Stimulated activated naive B cell treated with anti-CD40 and anti-IgM and Interleukin-4, amounts not matched to agents 10 μg/mL and 1 μg/mL and 100 μg/mL, for 72 hours (primary cell): ENCODE data around the gene GSTT4.
"Not testable (repeated sequence)": the region's sequence is repeated elsewhere in the genome, so short reads cannot be mapped to it uniquely, and the experiment has no call there.

ENCODE experiments used
- ATAC-seq, 2 donors: fragments of 150-1000 bp; cut with Tn5 transposase; replicated peaks; 2 replicates each; pipeline ENCODE4 v1.10.0; 2021; ENCODE audit warnings: moderate library complexity in 1 of 2
- DNase-seq: peaks from one replicate; pipeline ENCODE4 v3.0.0; 2021
- H3K27ac Mint-ChIP-seq: one replicate; pipeline ENCODE4 v1.8.0; 2022; ENCODE audit warnings: mild to moderate bottlenecking, mixed read lengths
- H3K27me3 Mint-ChIP-seq, 2 donors: one replicate each; pipeline ENCODE4 v1.8.0; 2022; ENCODE audit warnings: mixed read lengths in 2 of 2
- H3K36me3 Mint-ChIP-seq, 2 donors: one replicate each; pipeline ENCODE4 v1.8.0; 2022; ENCODE audit warnings: mixed read lengths in 2 of 2, mild to moderate bottlenecking in 1 of 2
- H3K4me1 Mint-ChIP-seq, 2 donors: one replicate each; pipeline ENCODE4 v1.8.0; 2022; ENCODE audit warnings: mixed read lengths in 2 of 2, mild to moderate bottlenecking in 1 of 2
- H3K4me3 Mint-ChIP-seq, 2 donors: one replicate each; pipeline ENCODE4 v1.8.0; 2022; ENCODE audit warnings: mild to moderate bottlenecking in 2 of 2, mixed read lengths in 2 of 2, moderate library complexity in 1 of 2
- H3K9me3 Mint-ChIP-seq, 2 donors: one replicate each; pipeline ENCODE4 v1.8.0; 2022; ENCODE audit warnings: mixed read lengths in 2 of 2, mild to moderate bottlenecking in 1 of 2

Gene GSTT4

DNA sequence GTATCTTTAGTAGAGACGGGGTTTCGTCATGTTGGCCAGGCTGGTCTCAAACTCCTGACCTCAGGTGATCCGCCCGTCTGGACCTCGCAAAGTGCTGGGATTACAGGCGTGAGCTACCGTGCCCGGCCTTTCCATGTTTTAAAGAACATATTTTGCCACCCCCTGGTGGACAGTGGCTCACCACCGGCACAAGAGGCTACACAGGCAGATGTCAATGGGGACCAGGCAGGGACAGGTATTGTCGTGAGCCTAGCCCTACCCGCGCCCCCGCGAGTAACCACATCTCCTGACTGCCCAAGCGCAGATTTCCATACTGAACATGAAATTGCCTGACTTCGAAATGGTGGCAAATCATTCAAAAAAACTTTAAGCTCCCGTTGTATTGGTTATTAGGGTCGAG lies 39.2 kb downstream of the GSTT4 start:
- Mint-ChIP-seq H3K4me1 (peaks cover 13 to 14% of the 10 kb centered on the region in 2 donors), H3K36me3 (peaks cover 18 to 21% of the 10 kb centered on the region in 2 donors)
- H3K27me3 Mint-ChIP-seq, DNase-seq, H3K27ac Mint-ChIP-seq, H3K4me3 Mint-ChIP-seq, H3K9me3 Mint-ChIP-seq: not testable (repeated sequence)
- peak; percentile 70 for ATAC-seq

DNA sequence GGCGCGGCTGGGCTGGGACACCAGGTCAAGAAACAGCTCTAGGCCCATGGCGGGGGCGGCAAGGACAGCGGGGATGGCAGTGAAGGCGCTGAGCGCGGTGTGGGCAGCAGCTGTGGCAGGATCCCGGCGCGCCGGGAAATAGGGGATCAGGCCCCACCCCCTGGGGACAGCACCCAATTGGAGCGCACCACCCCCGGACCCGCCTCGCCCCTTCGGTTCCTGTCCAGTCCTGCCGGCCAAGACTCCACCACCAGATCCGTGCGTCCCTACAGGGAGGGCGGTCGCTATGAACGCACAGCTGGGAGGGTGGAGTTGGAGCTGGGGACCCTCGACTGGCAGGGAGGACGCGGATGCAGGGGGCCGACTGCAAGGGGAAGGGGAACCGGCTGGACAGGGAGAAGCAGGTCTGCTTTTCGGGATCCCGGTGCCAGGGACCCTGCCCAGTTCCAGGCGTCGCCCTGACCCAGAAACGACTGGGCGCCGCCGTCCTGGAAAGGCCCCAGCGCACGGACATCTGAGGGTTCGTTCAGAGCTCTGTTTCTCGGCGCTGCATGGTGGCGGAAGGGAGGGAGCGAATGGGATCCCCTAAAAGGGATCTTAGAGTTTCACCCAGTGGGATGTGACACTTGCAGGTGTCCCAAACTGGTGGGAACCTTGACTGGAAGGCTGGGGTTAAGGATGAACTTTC lies 44.0 kb downstream of the GSTT4 start, which contains the start of gene GSTT2B:
TSS of gene GSTT2B (minus strand) at position 112 of the 688 bp plus-strand sequence. CDS start at position 48, 64 bp downstream.
- H3K9me3 Mint-ChIP-seq, DNase-seq, H3K27ac Mint-ChIP-seq, H3K4me1 Mint-ChIP-seq, H3K4me3 Mint-ChIP-seq, H3K27me3 Mint-ChIP-seq, H3K36me3 Mint-ChIP-seq: not testable (repeated sequence)
- peak in 1 of 2 donors; percentile 4 for ATAC-seq

DNA sequence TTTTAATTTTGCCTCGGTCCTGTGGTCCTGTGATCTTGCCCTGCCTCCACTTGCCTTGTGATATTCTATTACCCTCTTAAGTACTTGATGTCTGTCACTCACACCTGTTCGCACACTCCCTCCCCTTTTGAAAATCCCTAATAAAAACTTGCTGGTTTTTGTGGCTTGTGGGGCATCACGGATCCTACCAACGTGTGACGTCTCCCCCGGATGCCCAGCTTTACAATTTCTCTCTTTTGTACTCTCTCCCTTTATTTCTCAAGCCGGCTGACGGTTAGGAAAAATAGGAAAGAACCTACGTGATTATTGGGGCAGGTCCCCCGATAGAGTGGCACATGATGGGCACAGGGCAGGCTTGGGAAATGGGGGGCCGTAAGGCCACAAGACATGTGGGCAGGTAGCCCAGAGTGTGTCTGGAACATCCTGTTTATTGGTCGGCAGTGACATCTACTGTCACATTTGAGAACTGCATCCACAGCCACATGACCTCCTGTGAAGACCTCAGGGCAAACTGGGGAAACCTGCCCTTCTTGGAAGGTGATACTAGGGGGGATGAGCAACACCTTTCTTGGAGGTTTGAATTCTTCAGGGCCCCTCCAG lies 48.9 kb downstream of the GSTT4 start:
- DNase-seq (peak; percentile 70), ATAC-seq (peak; percentile 92 to 95)
- peak overlapping the region in 1 of 2 donors; percentile 44 for H3K4me3 Mint-ChIP-seq
- H3K36me3 Mint-ChIP-seq, H3K4me1 Mint-ChIP-seq, H3K9me3 Mint-ChIP-seq, H3K27me3 Mint-ChIP-seq: not testable (repeated sequence)
- H3K27ac Mint-ChIP-seq = peak overlapping the region; percentile 15

DNA sequence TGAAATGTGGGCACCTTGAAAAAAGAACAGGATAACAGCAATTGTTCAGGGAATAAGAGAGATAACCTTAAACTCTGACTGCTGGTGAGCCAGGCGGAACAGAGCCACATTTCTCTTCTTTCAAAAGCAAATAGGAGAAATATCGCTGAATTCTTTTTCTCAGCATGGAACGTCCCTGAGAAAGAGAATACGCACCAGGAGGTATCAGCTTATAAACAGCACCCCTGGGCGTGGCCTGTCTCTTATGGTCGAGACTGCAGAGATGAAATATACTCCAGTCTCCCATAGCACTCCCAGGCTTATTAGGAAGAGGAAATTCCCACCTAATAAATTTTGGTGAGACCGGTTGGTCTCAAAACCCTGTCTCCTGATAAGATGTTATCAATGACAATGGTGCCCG lies 49.4 kb downstream of the GSTT4 start:
- H3K4me3 Mint-ChIP-seq, H3K9me3 Mint-ChIP-seq, H3K27me3 Mint-ChIP-seq, H3K4me1 Mint-ChIP-seq, DNase-seq, H3K36me3 Mint-ChIP-seq, ATAC-seq, H3K27ac Mint-ChIP-seq: not testable (repeated sequence)

DNA sequence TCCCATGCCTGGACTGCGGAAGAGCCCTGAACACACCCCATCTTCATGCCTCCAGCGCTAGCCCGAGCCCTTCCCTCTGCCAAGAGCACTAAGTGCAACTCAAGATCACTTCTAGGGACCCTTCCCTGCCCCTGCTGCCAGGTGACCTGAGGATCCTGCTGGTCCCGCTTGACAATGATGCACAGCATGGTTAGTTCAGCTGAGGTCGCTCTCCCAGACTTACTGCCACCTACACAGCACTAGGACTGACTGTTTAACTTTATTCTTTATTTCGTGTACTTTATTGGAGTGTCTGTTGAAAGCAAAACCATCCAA lies 50.3 kb downstream of the GSTT4 start:
- DNase-seq, H3K27me3 Mint-ChIP-seq, ATAC-seq, H3K27ac Mint-ChIP-seq, H3K9me3 Mint-ChIP-seq, H3K4me1 Mint-ChIP-seq, H3K4me3 Mint-ChIP-seq, H3K36me3 Mint-ChIP-seq: not testable (repeated sequence)

DNA sequence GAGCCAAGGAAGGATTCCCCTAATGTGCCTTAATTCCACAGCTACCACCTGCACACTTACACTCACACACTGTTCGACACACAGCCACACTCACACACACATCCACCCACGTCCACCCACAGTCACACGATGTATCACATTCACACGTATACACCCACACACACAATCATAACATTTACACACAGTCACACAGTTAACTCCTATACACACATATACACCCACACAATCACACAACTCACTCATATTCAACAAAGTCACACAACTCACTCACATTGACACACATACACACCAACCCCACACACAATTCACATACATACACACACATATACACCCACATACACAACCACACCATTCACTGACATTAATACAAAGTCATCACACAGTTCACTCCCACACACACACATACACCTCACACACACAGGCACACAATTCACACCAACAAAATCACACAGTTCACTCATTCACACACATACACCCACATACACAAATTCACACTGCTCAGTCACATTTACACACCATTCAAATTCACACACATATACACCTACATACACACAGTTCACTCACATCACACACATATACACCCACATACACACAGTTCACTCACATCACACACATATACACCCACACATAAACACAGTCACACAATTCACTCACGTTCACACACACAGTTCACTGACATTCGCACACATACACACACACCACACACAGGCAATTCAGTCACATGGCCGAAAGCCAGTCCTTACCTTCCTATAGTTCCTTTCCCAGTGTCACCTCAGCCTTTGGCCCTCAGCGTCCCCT lies 50.9 kb downstream of the GSTT4 start:
- not testable (repeated sequence) for ATAC-seq, H3K27me3 Mint-ChIP-seq, H3K36me3 Mint-ChIP-seq, H3K4me3 Mint-ChIP-seq, H3K4me1 Mint-ChIP-seq, H3K27ac Mint-ChIP-seq, H3K9me3 Mint-ChIP-seq, DNase-seq

DNA sequence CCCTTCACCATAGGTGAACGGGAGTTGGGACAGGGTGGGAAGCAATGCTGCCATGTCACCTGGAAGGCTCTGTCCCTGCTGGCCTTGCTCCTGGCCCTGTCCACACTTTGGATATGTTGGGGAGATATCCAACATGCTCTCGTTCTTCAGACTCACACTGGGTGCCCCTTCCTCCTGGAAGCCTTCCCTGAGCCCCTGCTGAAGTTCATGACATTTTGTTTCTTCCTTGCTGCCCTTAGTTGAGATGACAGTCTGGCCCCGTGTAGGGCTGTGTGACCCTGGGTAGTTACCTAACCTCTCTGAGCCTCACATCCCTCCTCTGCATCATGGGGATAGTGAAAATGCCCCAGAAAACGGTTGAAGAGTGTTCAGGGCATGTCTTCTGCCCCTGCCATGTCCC lies 51.8 kb downstream of the GSTT4 start:
- H3K4me1 Mint-ChIP-seq, H3K36me3 Mint-ChIP-seq, DNase-seq, H3K27ac Mint-ChIP-seq, H3K27me3 Mint-ChIP-seq, H3K9me3 Mint-ChIP-seq, ATAC-seq, H3K4me3 Mint-ChIP-seq: not testable (repeated sequence)

DNA sequence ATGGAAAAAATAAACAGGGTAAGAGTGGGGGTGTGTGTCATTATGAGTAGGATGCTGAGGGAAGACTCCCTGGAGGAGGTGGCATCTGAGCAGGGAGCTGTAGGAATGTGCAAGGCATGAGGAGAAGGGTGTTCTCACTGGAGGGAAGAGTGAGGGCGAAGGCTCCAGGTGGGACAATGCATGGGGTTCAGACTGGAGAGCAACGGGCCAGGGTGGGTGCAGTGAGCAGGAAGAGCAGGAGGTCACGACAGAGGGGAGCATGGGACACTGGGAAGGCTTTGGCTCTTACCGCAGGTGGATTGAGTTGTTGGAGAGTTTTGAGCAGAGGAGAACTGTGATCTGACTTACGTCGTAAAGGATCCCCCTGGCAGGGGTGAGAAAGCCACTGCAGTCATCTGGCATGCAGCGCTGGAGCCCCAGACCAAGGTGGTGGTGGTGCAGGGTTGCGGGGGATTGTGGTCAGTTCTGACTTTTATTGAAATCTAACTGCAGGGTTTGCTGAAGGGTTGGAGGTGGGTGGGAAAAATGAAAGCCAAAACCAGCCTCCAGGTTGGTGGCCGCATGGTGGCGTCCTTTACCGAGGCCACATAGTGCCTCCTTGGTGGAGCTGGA lies 52.4 kb downstream of the GSTT4 start:
- not testable (repeated sequence) for H3K4me1 Mint-ChIP-seq

DNA sequence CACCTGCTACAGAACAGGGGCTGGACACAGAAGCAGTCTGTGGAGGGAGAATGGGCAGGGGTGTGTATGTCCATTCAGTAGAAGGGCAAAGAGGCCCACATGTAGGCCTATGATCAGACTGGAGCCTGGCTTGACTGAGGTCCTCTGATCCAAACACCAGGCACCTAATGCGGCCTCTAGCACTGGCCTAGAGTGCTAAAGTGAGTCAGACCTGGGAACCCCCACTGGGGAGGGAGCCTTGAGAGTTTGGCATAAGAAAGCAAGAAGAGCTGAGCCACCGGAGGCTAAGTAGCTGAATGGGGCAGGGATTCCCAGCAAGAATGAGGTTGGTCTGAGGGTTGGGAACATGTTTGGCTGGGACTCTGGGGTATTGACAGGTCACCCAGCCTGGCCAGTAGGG lies 53.9 kb downstream of the GSTT4 start:
- H3K36me3 Mint-ChIP-seq, H3K4me1 Mint-ChIP-seq, ATAC-seq, H3K27me3 Mint-ChIP-seq, H3K27ac Mint-ChIP-seq, DNase-seq, H3K4me3 Mint-ChIP-seq, H3K9me3 Mint-ChIP-seq: not testable (repeated sequence)

More for the DNA sequence above, 52.4 kb downstream of the GSTT4 start:
- H3K36me3 Mint-ChIP-seq, H3K4me3 Mint-ChIP-seq, H3K9me3 Mint-ChIP-seq, H3K27me3 Mint-ChIP-seq, DNase-seq, H3K27ac Mint-ChIP-seq, ATAC-seq: not testable (repeated sequence)

DNA sequence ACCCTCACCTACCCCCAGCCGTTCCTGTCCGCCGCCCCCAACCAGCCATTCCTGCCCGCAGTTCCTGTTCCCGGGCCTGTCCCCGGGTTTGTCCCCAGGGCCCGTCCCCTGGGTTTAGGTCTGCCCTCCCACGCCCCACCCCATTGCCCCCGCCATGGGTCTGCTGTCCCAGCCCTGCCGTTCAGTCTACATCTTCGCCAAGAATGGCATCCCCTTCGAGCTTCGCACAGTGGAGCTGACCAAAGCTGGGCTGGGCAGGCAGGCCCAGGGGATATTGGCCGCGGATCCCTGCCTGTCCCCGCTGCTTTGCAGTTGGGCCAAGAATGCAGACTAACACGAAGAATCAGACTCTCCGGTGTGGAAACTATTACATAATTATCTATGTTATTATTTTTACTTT lies 55.5 kb downstream of the GSTT4 start:
- not testable (repeated sequence) for H3K27me3 Mint-ChIP-seq, H3K9me3 Mint-ChIP-seq, H3K27ac Mint-ChIP-seq, DNase-seq, ATAC-seq, H3K4me3 Mint-ChIP-seq, H3K36me3 Mint-ChIP-seq, H3K4me1 Mint-ChIP-seq
